ENCODE data around the gene ZNF641. TPM values are rescaled to one million over a fixed set of nuclear protein-coding genes. Genes with fewer than 3 reads are reported as not detected.

Gene ZNF641
- total RNA-seq: 7.0 and 7.1 TPM in 2 replicates

GRCh38 chr12:48350249-48351021, at the start of gene ZNF641:
TSS of gene ZNF641 (minus strand) at chr12:48350919. CDS start at chr12:48348090, 2,829 bp downstream.
- H3K27ac Mint-ChIP-seq: peak within 1 kb of the TSS; percentile 94
- intact Hi-C loops (cut with micrococcal nuclease): loop anchor here (1.0 to 5.0 kb wide), 2 partner anchors 152 to 243 kb away; partner anchors contain the start of gene SENP1
- DNase-seq (ENCODE audit: low spot score): peak; percentile 83
- peaks cover 27% of the 10 kb centered on the region for H3K4me1 Mint-ChIP-seq (ENCODE audit: low read depth)
- peaks cover 26% of the 10 kb centered on the region for H3K36me3 Mint-ChIP-seq (ENCODE audit: low read depth)
- no peaks in the 10 kb centered on the region for H3K9me3 Mint-ChIP-seq
- H3K4me3 Mint-ChIP-seq: peak within 1 kb of the TSS; percentile 94
- peaks cover 13% of the 10 kb centered on the region for H3K27me3 Mint-ChIP-seq (ENCODE audit: insufficient read depth)

- intact Hi-C loops (cut with micrococcal nuclease): no loop called here
- no peaks in the 10 kb centered on the region for H3K9me3 Mint-ChIP-seq
- no peak for DNase-seq (ENCODE audit: low spot score)
- no peak overlapping the region for H3K27ac Mint-ChIP-seq
- peaks cover 11% of the 10 kb centered on the region for H3K27me3 Mint-ChIP-seq (ENCODE audit: insufficient read depth)
- no peak overlapping the region for H3K4me3 Mint-ChIP-seq
- no peaks in the 10 kb centered on the region for H3K4me1 Mint-ChIP-seq (ENCODE audit: low read depth)
- no peaks in the 10 kb centered on the region for H3K36me3 Mint-ChIP-seq (ENCODE audit: low read depth)
These were observed 39.3 kb upstream of the ZNF641 start for GRCh38 chr12:48390026-48390425.

GRCh38 chr12:48389409-48389808, 38.7 kb upstream of the ZNF641 start:
- no peak overlapping the region for H3K4me3 Mint-ChIP-seq
- no peak for DNase-seq (ENCODE audit: low spot score)
- H3K4me1 Mint-ChIP-seq (ENCODE audit: low read depth): no peaks in the 10 kb centered on the region
- intact Hi-C loops (cut with micrococcal nuclease): no loop called here
- no peak overlapping the region for H3K27ac Mint-ChIP-seq
- H3K36me3 Mint-ChIP-seq (ENCODE audit: low read depth): no peaks in the 10 kb centered on the region
- no peaks in the 10 kb centered on the region for H3K9me3 Mint-ChIP-seq
- H3K27me3 Mint-ChIP-seq (ENCODE audit: insufficient read depth): peaks cover 11% of the 10 kb centered on the region

- Mint-ChIP-seq H3K4me1 (ENCODE audit: low read depth) (no peaks in the 10 kb centered on the region), H3K9me3 (no peaks in the 10 kb centered on the region), H3K36me3 (ENCODE audit: low read depth) (no peaks in the 10 kb centered on the region), H3K27ac (no peak overlapping the region), H3K4me3 (no peak overlapping the region), H3K27me3 (ENCODE audit: insufficient read depth) (peaks cover 11% of the 10 kb centered on the region)
- intact Hi-C loops (cut with micrococcal nuclease): no loop called here
- no peak for DNase-seq (ENCODE audit: low spot score)
These were observed 38.2 kb upstream of the ZNF641 start for GRCh38 chr12:48388938-48389337.

- H3K4me1 Mint-ChIP-seq (ENCODE audit: low read depth): no peaks in the 10 kb centered on the region
- no peak for DNase-seq (ENCODE audit: low spot score)
- H3K36me3 Mint-ChIP-seq (ENCODE audit: low read depth): no peaks in the 10 kb centered on the region
- no peak overlapping the region for H3K27ac Mint-ChIP-seq
- H3K4me3 Mint-ChIP-seq: no peak overlapping the region
- no peaks in the 10 kb centered on the region for H3K9me3 Mint-ChIP-seq
- intact Hi-C loops (cut with micrococcal nuclease): no loop called here
- H3K27me3 Mint-ChIP-seq (ENCODE audit: insufficient read depth): peaks cover 11% of the 10 kb centered on the region
These were observed 37.7 kb upstream of the ZNF641 start for GRCh38 chr12:48388460-48388859.

- H3K9me3 Mint-ChIP-seq: no peaks in the 10 kb centered on the region
- no peaks in the 10 kb centered on the region for H3K36me3 Mint-ChIP-seq (ENCODE audit: low read depth)
- intact Hi-C loops (cut with micrococcal nuclease): no loop called here
- DNase-seq (ENCODE audit: low spot score): no peak
- H3K4me1 Mint-ChIP-seq (ENCODE audit: low read depth): no peaks in the 10 kb centered on the region
- peaks cover 12% of the 10 kb centered on the region for H3K27me3 Mint-ChIP-seq (ENCODE audit: insufficient read depth)
- H3K27ac Mint-ChIP-seq: no peak overlapping the region
- no peak overlapping the region for H3K4me3 Mint-ChIP-seq
These were observed 29.9 kb upstream of the ZNF641 start for GRCh38 chr12:48380596-48380995.

GRCh38 chr12:48379794-48380193, 29.1 kb upstream of the ZNF641 start:
- no peak overlapping the region for H3K27ac Mint-ChIP-seq
- H3K4me3 Mint-ChIP-seq: no peak overlapping the region
- intact Hi-C loops (cut with micrococcal nuclease): no loop called here
- no peaks in the 10 kb centered on the region for H3K36me3 Mint-ChIP-seq (ENCODE audit: low read depth)
- peaks cover 12% of the 10 kb centered on the region for H3K27me3 Mint-ChIP-seq (ENCODE audit: insufficient read depth)
- H3K9me3 Mint-ChIP-seq: no peaks in the 10 kb centered on the region
- DNase-seq (ENCODE audit: low spot score): no peak
- H3K4me1 Mint-ChIP-seq (ENCODE audit: low read depth): no peaks in the 10 kb centered on the region

GRCh38 chr12:48377646-48378045, 26.9 kb upstream of the ZNF641 start:
- no peak overlapping the region for H3K4me3 Mint-ChIP-seq
- no peak for DNase-seq (ENCODE audit: low spot score)
- no peaks in the 10 kb centered on the region for H3K36me3 Mint-ChIP-seq (ENCODE audit: low read depth)
- H3K27me3 Mint-ChIP-seq (ENCODE audit: insufficient read depth): peaks cover 11% of the 10 kb centered on the region
- no peaks in the 10 kb centered on the region for H3K4me1 Mint-ChIP-seq (ENCODE audit: low read depth)
- H3K27ac Mint-ChIP-seq: no peak overlapping the region
- intact Hi-C loops (cut with micrococcal nuclease): no loop called here
- H3K9me3 Mint-ChIP-seq: no peaks in the 10 kb centered on the region

GRCh38 chr12:48374164-48374563, 23.4 kb upstream of the ZNF641 start:
- Mint-ChIP-seq H3K27me3 (ENCODE audit: insufficient read depth) (peaks cover 12% of the 10 kb centered on the region), H3K36me3 (ENCODE audit: low read depth) (no peaks in the 10 kb centered on the region), H3K27ac (no peak overlapping the region), H3K4me1 (ENCODE audit: low read depth) (no peaks in the 10 kb centered on the region), H3K4me3 (no peak overlapping the region), H3K9me3 (no peaks in the 10 kb centered on the region)
- DNase-seq (ENCODE audit: low spot score): no peak
- intact Hi-C loops (cut with micrococcal nuclease): no loop called here

GRCh38 chr12:48366131-48366530, 15.4 kb upstream of the ZNF641 start:
- no peaks in the 10 kb centered on the region for H3K4me1 Mint-ChIP-seq (ENCODE audit: low read depth)
- DNase-seq (ENCODE audit: low spot score): no peak
- H3K4me3 Mint-ChIP-seq: no peak overlapping the region
- no peak overlapping the region for H3K27ac Mint-ChIP-seq
- no peaks in the 10 kb centered on the region for H3K9me3 Mint-ChIP-seq
- no peaks in the 10 kb centered on the region for H3K36me3 Mint-ChIP-seq (ENCODE audit: low read depth)
- peaks cover 15% of the 10 kb centered on the region for H3K27me3 Mint-ChIP-seq (ENCODE audit: insufficient read depth)
- intact Hi-C loops (cut with micrococcal nuclease): no loop called here

GRCh38 chr12:48361664-48362339, 11.1 kb upstream of the ZNF641 start:
- H3K27ac Mint-ChIP-seq: no peak overlapping the region
- no peaks in the 10 kb centered on the region for H3K36me3 Mint-ChIP-seq (ENCODE audit: low read depth)
- no peak for DNase-seq (ENCODE audit: low spot score)
- no peaks in the 10 kb centered on the region for H3K9me3 Mint-ChIP-seq
- no peak overlapping the region for H3K4me3 Mint-ChIP-seq
- peaks cover 3% of the 10 kb centered on the region for H3K27me3 Mint-ChIP-seq (ENCODE audit: insufficient read depth)
- intact Hi-C loops (cut with micrococcal nuclease): no loop called here
- no peaks in the 10 kb centered on the region for H3K4me1 Mint-ChIP-seq (ENCODE audit: low read depth)

GRCh38 chr12:48358937-48359513, 8.3 kb upstream of the ZNF641 start:
- Mint-ChIP-seq H3K4me1 (ENCODE audit: low read depth) (no peaks in the 10 kb centered on the region), H3K27ac (no peak overlapping the region), H3K9me3 (no peaks in the 10 kb centered on the region), H3K27me3 (ENCODE audit: insufficient read depth) (no peaks in the 10 kb centered on the region), H3K36me3 (ENCODE audit: low read depth) (no peaks in the 10 kb centered on the region), H3K4me3 (no peak overlapping the region)
- DNase-seq (ENCODE audit: low spot score): no peak
- intact Hi-C loops (cut with micrococcal nuclease): no loop called here
